ENCODE results near the gene GSTT4.
A peak's percentile ranks its signal among the peaks of the same experiment; 100 is the strongest.
"Not testable (repeated sequence)": the region's sequence is repeated elsewhere in the genome, so short reads cannot be mapped to it uniquely, and the experiment has no call there.

GSTT4 gene

DNA sequence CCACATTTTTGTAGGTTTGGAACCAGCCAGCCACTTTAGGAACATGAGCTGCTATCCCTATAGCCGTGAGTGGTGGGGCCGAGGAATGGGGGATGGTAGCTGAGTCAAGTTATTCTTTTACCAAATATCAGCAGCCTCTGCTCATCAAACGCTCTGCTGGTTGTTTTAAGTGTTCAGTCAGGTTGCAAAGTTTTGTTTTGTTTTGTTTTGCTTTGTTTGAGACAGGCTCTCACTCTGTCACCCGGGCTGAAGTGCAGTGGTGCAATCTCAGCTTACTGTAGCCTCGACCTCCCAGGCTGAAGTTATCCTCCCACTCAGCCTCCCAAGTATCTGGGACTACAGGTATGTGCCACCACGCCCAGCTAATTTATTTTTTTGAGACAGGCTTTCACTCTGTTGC is 20.2 kb upstream of the GSTT4 start:
- no peak for DNase-seq (ENCODE audit: low read depth, low spot score)

DNA sequence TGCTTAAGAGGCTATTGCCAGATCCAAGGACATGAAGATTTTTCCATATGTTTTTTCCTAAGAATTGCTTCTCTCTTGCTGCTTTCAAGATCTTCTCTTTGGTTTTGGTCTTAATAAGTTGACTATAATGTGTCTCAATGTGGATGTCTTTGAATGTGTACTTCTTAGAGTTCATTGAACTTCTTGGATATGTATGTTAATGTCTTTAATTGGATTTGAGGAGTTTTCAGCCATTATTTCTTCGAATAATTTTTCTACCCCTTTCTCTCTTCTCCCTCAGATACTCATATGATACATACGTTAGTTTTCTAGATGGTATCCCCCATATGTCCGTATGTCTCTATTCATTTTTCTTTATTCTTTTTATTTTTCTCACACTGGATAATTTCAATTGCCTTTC is 19.1 kb upstream of the GSTT4 start:
- no peak for DNase-seq (ENCODE audit: low read depth, low spot score)

DNA sequence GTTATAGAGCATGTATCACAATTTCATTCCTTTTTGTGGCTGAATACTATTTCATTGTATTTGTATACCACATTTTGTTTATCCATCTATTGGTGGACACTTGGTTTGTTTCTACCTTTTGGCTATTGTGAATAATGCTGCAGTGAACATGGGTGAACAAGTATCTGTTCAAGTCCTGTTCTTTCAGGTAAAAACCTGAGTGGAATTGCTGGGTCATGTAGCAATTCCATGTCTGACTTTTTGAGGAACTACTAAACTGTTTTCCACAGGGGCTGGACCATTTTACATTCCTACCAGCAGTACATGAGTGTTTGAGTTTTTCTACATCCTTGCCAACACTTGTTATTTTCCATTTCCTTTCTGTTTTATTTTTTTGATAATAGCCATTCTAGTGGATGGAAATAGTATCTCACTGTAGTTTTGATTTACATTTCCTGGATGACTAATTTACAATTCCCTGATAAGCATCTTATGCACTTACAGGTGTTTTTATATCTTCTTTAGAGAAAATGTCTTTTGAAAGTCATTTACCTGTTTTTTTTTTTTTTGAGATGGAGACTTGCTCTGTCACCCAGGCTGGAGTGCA is 18.0 kb upstream of the GSTT4 start:
- DNase-seq (ENCODE audit: low read depth, low spot score): no peak

- no peak for DNase-seq (ENCODE audit: low read depth, low spot score)
Measured at GRCh38 chr22:24021304-24021703, 16.1 kb upstream of the GSTT4 start.

DNA sequence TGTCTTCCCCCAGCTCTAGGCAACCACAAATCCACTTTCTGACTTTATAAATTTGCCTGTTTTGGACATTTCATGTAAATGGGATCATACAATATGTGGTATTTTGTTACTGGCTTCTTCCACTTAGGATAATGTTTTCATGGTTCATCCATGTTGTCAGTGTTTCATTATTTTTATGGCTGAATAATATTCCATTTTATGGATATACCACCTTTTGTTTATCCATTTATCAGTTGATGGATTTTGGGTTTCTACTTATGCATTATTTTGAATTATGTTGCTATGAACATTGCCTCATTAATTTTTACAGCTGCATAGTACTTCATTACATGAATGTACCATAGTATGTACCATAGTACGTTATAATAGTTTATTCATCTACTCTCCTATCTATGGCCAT is 10.9 kb upstream of the GSTT4 start:
- DNase-seq (ENCODE audit: low read depth, low spot score): no peak

DNA sequence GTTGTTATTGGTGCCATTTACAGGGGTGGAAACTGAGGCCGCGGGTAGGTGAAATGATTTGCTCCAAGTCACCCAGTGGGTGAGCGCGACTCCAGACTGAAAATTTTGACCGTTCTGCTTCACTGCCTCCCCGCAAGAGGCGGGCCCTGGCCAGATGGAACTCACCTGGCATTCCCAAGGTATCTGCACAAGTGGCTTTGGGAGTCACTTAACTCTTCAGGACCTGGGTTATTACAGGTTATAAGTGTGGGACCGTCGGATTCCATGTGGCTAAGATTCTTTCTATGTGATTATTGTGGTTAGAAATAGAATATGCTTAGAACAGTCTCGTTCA is 6.4 kb upstream of the GSTT4 start:
- DNase-seq (ENCODE audit: low read depth, low spot score): no peak

GRCh38 chr22:24010018-24010391 is 4.8 kb upstream of the GSTT4 start:
- no peak for DNase-seq (ENCODE audit: low read depth, low spot score)

GRCh38 chr22:24009227-24010017 is 4.2 kb upstream of the GSTT4 start:
- DNase-seq (ENCODE audit: low read depth, low spot score): no peak

DNA sequence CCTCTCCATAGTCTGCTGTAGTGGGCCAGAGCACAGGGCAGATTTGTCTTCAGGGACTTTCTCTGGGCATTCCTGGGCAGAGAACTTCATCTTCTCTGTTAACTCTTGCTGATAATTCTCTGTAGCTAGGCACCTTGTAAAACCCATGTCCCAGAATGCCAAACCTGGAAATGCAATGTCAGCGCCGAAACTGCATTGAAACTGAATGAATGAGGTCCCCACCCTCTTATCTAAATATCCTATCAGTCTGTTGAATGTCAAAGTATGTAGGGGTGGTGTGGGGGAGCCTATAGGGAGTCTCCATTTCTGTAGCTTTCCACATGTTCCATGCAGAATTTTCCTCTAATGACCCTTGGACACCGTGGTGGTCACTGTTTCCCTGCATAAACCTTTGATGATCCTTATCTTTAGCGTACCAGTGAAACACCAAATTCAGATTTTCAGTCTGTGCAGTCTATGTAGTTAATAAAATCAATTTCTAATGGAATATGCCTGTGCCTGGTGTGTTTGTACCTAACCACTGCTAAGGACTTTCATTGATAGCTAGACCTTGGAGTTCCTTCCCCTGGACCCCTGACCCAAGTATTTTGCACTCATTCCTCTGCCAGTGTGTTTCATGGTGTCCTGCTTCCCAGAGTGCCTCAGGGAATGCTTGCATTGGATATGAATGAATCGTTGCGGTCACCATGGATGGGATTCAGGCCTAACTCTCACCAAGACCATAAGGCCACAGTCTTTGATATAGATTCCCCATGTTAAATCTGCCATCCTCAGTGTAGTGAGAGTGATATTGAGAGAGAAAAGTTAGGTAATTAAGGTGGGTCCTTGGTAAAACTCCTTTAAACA is 3.4 kb upstream of the GSTT4 start:
- no peak for DNase-seq (ENCODE audit: low read depth, low spot score)

DNA sequence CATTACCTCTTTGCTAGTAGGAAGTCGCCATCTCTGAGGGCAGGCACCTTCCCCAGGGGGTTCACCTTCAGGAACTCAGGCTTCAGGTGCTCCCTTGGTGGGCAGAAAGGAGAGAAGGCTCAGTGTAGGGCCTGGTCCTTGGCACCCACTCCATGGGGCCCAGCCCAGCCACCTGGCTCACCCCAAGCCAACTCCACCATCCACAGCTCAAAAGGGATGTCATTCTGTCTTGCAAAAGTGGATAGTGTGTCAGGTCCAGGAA is 2.7 kb upstream of the GSTT4 start:
- DNase-seq (ENCODE audit: low read depth, low spot score): no peak

DNA sequence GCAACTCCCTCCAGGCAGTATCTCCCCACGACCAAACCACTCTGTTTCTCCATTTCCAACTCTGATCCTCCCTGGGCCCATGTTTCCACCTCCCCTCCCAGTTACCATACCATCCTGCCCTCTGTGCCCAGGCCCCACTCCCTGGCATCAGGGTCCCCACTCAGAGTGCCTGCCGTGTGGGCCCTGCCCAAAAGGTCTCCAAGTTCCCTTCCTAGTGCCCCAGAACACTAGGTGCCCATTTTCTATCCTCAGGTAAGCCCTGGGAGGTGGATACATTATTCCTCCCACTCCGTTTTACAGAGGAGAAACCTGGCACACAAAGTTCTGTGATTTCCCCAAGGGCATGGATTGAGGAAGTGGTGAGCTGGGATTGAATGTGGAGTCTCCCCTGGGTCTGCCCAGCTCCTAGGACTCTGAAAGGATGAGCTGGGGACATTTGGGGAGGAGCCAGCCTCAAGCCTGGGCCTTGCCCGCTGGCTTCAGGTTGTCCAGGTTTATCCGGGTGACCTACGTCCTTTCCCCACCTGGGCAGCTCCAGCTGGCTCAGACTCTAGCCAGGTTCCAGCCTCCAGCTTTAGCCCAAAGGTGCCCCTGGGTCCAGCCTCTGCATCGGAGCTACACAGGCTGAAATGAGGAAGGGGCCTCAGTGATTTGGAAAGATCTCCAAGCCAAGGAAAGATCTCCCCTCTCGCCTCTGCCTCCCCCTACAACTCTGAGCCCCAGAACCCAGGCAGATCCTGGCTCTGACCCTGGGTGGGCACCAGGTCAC is 2.2 kb upstream of the GSTT4 start:
- DNase-seq (ENCODE audit: low read depth, low spot score): no peak

GRCh38 chr22:24006914-24007214 is 1.6 kb upstream of the GSTT4 start:
- no peak for DNase-seq (ENCODE audit: low read depth, low spot score)

DNA sequence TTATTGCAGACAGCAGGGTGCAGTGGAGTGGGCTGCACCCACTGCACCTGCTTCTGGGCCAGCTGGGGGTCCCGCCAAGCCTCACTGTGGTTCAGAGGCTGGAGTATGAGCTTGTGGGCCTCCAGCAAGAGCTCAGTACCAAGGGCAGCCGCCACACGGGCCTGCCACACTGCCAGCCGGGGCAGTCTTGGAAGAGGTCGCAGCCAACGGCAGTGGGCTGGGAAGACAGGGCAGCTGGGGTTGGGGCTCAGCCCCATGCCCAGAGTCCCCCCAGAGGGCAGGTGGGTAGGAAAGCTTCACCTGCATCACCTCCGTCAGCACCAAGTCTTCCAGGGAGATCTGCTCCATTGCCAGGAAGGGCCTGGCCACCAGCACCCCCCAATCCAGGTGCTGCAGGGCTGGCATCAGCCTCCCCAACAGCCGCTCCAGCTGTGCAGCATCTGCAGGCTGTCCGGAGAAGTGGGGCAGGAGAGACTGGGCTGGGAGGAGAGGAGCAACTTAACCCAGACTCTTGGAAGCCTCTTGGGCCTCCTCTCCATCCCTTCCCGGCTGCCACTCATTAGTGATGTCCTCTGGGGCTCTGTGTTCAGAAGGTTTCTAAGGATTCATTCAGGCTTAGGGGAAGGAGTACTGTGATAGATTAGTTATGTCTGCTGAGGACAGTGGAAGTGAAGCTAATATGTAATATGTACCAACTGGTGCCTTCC is 1.1 kb upstream of the GSTT4 start:
- DNase-seq (ENCODE audit: low read depth, low spot score): no peak

DNA sequence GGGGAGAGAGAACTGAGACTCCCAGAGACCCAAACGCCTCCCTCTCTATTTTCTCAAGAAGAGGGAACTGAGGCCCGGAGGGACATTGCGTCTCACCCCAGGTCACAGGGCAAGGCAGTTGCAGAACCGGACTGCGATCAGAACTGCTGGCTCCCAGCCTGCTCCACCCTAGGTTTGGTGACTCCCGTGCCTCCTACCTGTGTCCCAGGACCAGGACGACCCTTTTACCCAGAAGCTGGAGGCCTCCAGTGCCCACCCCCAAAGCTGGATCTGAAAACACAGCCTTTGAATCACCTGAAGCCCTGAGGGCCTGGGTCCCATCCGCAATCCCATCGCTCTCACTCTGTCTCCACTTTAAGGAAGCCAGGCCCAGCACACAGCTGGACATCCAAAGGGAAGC is 1.4 kb downstream of the GSTT4 start:
- DNase-seq (ENCODE audit: low read depth, low spot score): no peak

- DNase-seq (ENCODE audit: low read depth, low spot score): no peak
Measured at GRCh38 chr22:24002851-24003250, 2.4 kb downstream of the GSTT4 start.

GRCh38 chr22:24002272-24002671 is 3.0 kb downstream of the GSTT4 start:
- DNase-seq (ENCODE audit: low read depth, low spot score): no peak

GRCh38 chr22:24001314-24001713 is 3.9 kb downstream of the GSTT4 start:
- peak; percentile 70 for DNase-seq (ENCODE audit: low read depth, low spot score)

GRCh38 chr22:23999779-24000178 is 5.5 kb downstream of the GSTT4 start:
- not testable (repeated sequence) for DNase-seq (ENCODE audit: low read depth, low spot score)

DNA sequence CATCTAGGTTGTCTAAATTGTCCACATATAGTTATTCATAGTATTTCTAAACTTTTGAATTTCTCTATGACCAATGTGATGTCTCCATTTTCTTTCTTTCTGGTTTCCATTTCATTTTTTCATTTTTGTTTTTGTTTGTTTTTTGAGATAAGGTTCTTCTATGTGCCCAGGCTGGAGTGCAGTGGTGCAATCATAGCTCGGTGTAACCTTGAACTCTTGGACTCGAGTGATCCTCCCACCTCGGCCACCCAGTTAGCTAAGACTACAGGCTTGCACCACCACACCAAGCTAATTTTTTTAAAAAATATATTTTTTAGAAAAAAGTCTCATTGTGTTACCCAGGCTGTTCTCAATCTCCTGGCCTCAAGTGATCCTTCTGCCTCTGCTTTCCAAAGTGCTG is 8.2 kb downstream of the GSTT4 start:
- no peak for DNase-seq (ENCODE audit: low read depth, low spot score)

DNA sequence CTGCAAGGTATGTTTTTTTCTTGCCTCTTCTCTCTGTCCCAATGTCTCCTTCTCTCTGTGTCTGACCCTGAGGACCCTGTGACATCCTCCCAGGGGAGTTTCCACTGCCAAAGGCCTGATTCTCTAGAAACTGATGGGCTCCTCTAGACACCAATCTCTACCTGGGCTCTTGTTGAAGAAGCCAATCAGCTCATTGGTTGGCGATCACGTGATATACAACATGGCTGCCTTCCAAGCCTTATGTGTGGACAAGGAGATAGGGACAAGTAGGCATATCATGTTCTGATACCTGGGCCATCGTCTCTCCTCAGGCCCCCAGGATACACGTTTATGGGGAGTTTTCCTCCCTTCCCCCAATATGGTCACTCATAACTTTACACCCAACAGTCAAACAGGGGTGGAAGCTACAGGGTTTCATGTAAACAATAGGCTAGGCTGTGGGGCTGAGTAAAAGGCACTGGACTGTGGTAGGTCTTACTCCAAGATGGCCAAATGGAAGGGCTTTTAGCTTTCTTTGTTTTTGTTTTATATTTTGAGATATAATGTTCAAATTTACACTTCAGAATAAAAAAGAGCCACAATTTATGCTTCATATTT is 11.6 kb downstream of the GSTT4 start:
- DNase-seq (ENCODE audit: low read depth, low spot score): not testable (repeated sequence)

DNA sequence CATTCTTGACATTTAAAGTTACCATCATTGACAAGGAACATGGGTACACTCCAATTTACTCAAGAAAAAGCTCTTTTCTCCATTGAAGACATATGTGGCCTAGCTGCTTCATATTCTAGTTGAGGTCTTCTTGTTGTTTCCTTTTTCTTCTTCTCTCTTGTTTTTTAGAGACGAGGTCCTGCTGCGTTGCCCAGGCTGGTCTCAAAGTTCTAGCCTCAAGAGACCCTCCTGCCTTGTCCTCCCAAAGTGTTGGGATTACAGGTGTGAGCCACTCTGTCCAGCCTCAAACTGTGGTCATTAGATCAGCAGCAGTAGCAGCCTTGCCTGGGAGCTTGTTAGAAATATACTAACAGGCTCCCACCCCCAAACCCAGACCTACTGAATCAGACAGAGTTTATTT is 12.2 kb downstream of the GSTT4 start:
- DNase-seq (ENCODE audit: low read depth, low spot score): not testable (repeated sequence)
